IMR-90 (cell line): ENCODE data around the gene F5. TPM values are rescaled to one million over a fixed set of nuclear protein-coding genes. Genes with fewer than 3 reads are reported as not detected.

Experiments used
- ATAC-seq: fragments of 200-7000 bp; cut with Tn5 transposase; 2 replicates; pipeline ENCODE4 v1.9.1; 2020; ENCODE audit warnings: low read depth, mild to moderate bottlenecking, moderate library complexity
- BruUV-seq: library from RNA; stranded (reverse); fragments of 400-500 nt; replicated peaks from 2 replicates; lab custom pipeline; 2021; lab: Mats Ljungman, UMichigan
- CTCF ChIA-PET: fragments of 300-600 bp; formaldehyde crosslinking; extraction: SDS; loops from one replicate; lab custom pipeline; 2021; ENCODE audit warnings: antibody characterized with exemption; lab: Yijun Ruan, JAX
- POLR2A ChIA-PET: fragments of 300-600 bp; sonication (Branson Sonifier 250); formaldehyde crosslinking; loops from one replicate; lab custom pipeline; 2022; ENCODE audit warnings: antibody characterized with exemption; ENCODE audit not compliant: unreplicated experiment; lab: Charles Lee
- DNase-seq: peaks from one replicate; pipeline ENCODE4 v3.0.0; 2013
- H2AFZ ChIP-seq: replicated peaks from 2 replicates; pipeline ENCODE3; 2013; ENCODE audit warnings: low read length, mild to moderate bottlenecking; ENCODE audit not compliant: poor library complexity
- H2AK5ac ChIP-seq: 2 replicates; pipeline ENCODE4 v1.6.1; 2013; ENCODE audit warnings: low read depth, low read length, inconsistent platforms
- H2AK9ac ChIP-seq: replicated peaks from 2 replicates; pipeline ENCODE3; 2013; ENCODE audit warnings: mild to moderate bottlenecking, low read depth, low read length, moderate library complexity; ENCODE audit not compliant: poor library complexity
- H2BK120ac ChIP-seq: 2 replicates; pipeline ENCODE4 v1.6.1; 2013; ENCODE audit warnings: low read depth, low read length, inconsistent platforms
- H2BK15ac ChIP-seq: 3 replicates; pipeline ENCODE4 v1.6.1; 2013; ENCODE audit warnings: low read depth, low read length, inconsistent platforms
- H2BK20ac ChIP-seq: 2 replicates; pipeline ENCODE4 v1.6.1; 2013; ENCODE audit warnings: low read depth, mild to moderate bottlenecking, inconsistent platforms, low read length, moderate library complexity
- H2BK5ac ChIP-seq: 2 replicates; pipeline ENCODE4 v1.6.1; 2013; ENCODE audit warnings: mild to moderate bottlenecking, low read depth, low read length, inconsistent platforms; ENCODE audit not compliant: poor library complexity, severe bottlenecking
- H3K14ac ChIP-seq: replicated peaks from 2 replicates; pipeline ENCODE4 v1.6.1; 2013; ENCODE audit warnings: low read depth, low read length, inconsistent platforms
- H3K18ac ChIP-seq: 2 replicates; pipeline ENCODE4 v1.6.1; 2013; ENCODE audit warnings: low read depth, low read length, control low read depth
- H3K23ac ChIP-seq: 2 replicates; pipeline ENCODE4 v1.6.1; 2013; ENCODE audit warnings: low read depth, low read length, inconsistent platforms
- H3K27ac ChIP-seq: 2 replicates; pipeline ENCODE4 v1.5.1; 2013; ENCODE audit warnings: mild to moderate bottlenecking, control low read depth, low read length; ENCODE audit not compliant: insufficient read depth
- H3K27me3 ChIP-seq: 2 replicates; pipeline ENCODE4 v1.6.1; 2013; ENCODE audit warnings: low read length; ENCODE audit not compliant: control insufficient read depth, insufficient read depth
- H3K36me3 ChIP-seq: 2 replicates; pipeline ENCODE4 v1.6.1; 2013; ENCODE audit warnings: low read length, mixed read lengths; ENCODE audit not compliant: control insufficient read depth, insufficient read depth
- H3K4ac ChIP-seq: 2 replicates; pipeline ENCODE4 v1.6.1; 2013; ENCODE audit warnings: low read depth, low read length, inconsistent platforms
- H3K4me1 ChIP-seq: 2 replicates; pipeline ENCODE4 v1.6.1; 2013; ENCODE audit warnings: low read length, mixed read lengths; ENCODE audit not compliant: control insufficient read depth, insufficient read depth
- H3K4me2 ChIP-seq: 2 replicates; pipeline ENCODE4 v1.6.1; 2013; ENCODE audit warnings: low read depth, mild to moderate bottlenecking, control low read depth, low read length, moderate library complexity
- H3K4me3 ChIP-seq: 2 replicates; pipeline ENCODE4 v1.5.1; 2013; ENCODE audit warnings: low read depth, mild to moderate bottlenecking, control low read depth, low read length, moderate library complexity; ENCODE audit not compliant: insufficient read depth
- H3K56ac ChIP-seq: 2 replicates; pipeline ENCODE4 v1.6.1; 2013; ENCODE audit warnings: low read length, inconsistent platforms; ENCODE audit not compliant: insufficient read depth; ENCODE audit errors: extremely low read depth
- H3K79me1 ChIP-seq, 2 experiments: 2 replicates each; pipeline ENCODE4 v1.6.1; 2013; ENCODE audit warnings: low read length in 2 of 2, inconsistent platforms in 1 of 2, low read depth in 1 of 2
- H3K9ac ChIP-seq: 2 replicates; pipeline ENCODE4 v1.6.1; 2013; ENCODE audit warnings: low read depth, low read length, control low read depth
- H3K9me1 ChIP-seq: 2 replicates; pipeline ENCODE4 v1.6.1; 2013; ENCODE audit warnings: low read length, inconsistent platforms; ENCODE audit not compliant: insufficient read depth
- H3K9me3 ChIP-seq: 2 replicates; pipeline ENCODE4 v1.6.1; 2013; ENCODE audit warnings: low read length; ENCODE audit not compliant: control insufficient read depth, insufficient read depth
- H4K20me1 ChIP-seq: 2 replicates; pipeline ENCODE4 v1.6.1; 2013; ENCODE audit warnings: low read length, inconsistent platforms; ENCODE audit not compliant: insufficient read depth
- H4K5ac ChIP-seq: 2 replicates; pipeline ENCODE4 v1.6.1; 2013; ENCODE audit warnings: mild to moderate bottlenecking, low read depth, low read length, control low read depth
- H4K8ac ChIP-seq, 2 experiments: 2 replicates each; pipeline ENCODE4 v1.6.1; 2013; ENCODE audit warnings: low read depth in 2 of 2, low read length in 2 of 2, control low read depth in 1 of 2, inconsistent platforms in 1 of 2
- H4K91ac ChIP-seq: 2 replicates; pipeline ENCODE4 v1.6.1; 2013; ENCODE audit warnings: low read depth, low read length, inconsistent platforms; ENCODE audit not compliant: insufficient read depth
- CEBPB ChIP-seq: IDR thresholded peaks from 2 replicates; pipeline ENCODE4 v1.6.1; 2012; ENCODE audit warnings: low read depth, low read length, improper control_type of control experiment
- CTCF ChIP-seq: conservative IDR thresholded peaks from 2 replicates; pipeline ENCODE4 v1.5.1; 2012; ENCODE audit warnings: mild to moderate bottlenecking, low read depth, low read length, improper control_type of control experiment
- ELK1 ChIP-seq: fragments of 150-350 bp; IDR thresholded peaks from 2 replicates; pipeline ENCODE4 v1.6.1; 2016; ENCODE audit warnings: low read depth, mild to moderate bottlenecking, low read length, moderate library complexity, borderline replicate concordance
- FOS ChIP-seq: fragments of 150-350 bp; IDR thresholded peaks from 2 replicates; pipeline ENCODE4 v1.6.1; 2016; ENCODE audit warnings: low read depth, low read length
- MAFK ChIP-seq: IDR thresholded peaks from 2 replicates; pipeline ENCODE4 v1.6.1; 2012; ENCODE audit warnings: low read depth, low read length, improper control_type of control experiment
- MAZ ChIP-seq: IDR thresholded peaks from 2 replicates; pipeline ENCODE4 v1.6.1; 2012; ENCODE audit warnings: low read depth, mild to moderate bottlenecking, low read length, improper control_type of control experiment, moderate library complexity, borderline replicate concordance
- MXI1 ChIP-seq: IDR thresholded peaks from 2 replicates; pipeline ENCODE4 v1.6.1; 2012; ENCODE audit warnings: low read depth, mild to moderate bottlenecking, low read length, moderate library complexity, borderline replicate concordance
- NFE2L2 ChIP-seq: fragments of 150-350 bp; IDR thresholded peaks from 2 replicates; pipeline ENCODE4 v1.6.1; 2016; ENCODE audit warnings: low read depth, mild to moderate bottlenecking, low read length
- POLR2A ChIP-seq: IDR thresholded peaks from 2 replicates; pipeline ENCODE4 v1.6.1; 2012; ENCODE audit warnings: mild to moderate bottlenecking, low read depth, low read length
- RAD21 ChIP-seq: IDR thresholded peaks from 2 replicates; pipeline ENCODE4 v1.6.1; 2012; ENCODE audit warnings: low read length, improper control_type of control experiment
- RCOR1 ChIP-seq: IDR thresholded peaks from 2 replicates; pipeline ENCODE4 v1.6.1; 2012; ENCODE audit warnings: mild to moderate bottlenecking, low read length, improper control_type of control experiment; ENCODE audit not compliant: insufficient replicate concordance
- RFX5 ChIP-seq: IDR thresholded peaks from 2 replicates; pipeline ENCODE4 v1.8.0; 2012; ENCODE audit warnings: low read depth, mild to moderate bottlenecking, low read length, moderate library complexity
- USF2 ChIP-seq: fragments of 150-350 bp; IDR thresholded peaks from 2 replicates; pipeline ENCODE4 v1.6.1; 2017; ENCODE audit warnings: mild to moderate bottlenecking, antibody characterized with exemption, low read length, low read depth
- WGBS, 2 experiments: methylation state at CpG; one replicate each; pipeline versions ENCODE4 v1.1.5 to v1.1.7; 2013; ENCODE audit warnings: missing lambda C conversion rate in 2 of 2; ENCODE audit not compliant: insufficient read length in 1 of 2; ENCODE audit errors: extremely low coverage in 2 of 2; 5-methylcytosine and 5-hydroxymethylcytosine counted together
- dilution Hi-C: fragments of 300-500 bp; cut with HindIII; formaldehyde crosslinking; loops from one replicate; pipeline ENCODE4 v1.14.3; 2018; ENCODE audit warnings: low sequenced_read_pairs; ENCODE audit not compliant: unreplicated experiment
- in situ Hi-C: fragments of 300-500 bp; cut with MboI; formaldehyde crosslinking; loops from 3 replicates; pipeline ENCODE4 v1.14.3; 2019; ENCODE audit warnings: low sequenced_read_pairs, inconsistent platforms, mixed read lengths
- intact Hi-C: fragments of 100-400 bp; cut with micrococcal nuclease; formaldehyde crosslinking; loops from 2 replicates; pipeline ENCODE4 v1.10.0; 2022
- polyA plus RNA-seq, 3 experiments: library from polyadenylated mRNA; depleted of rRNA; stranded (reverse); fragments of >200 nt; gene quantifications; 2 replicates each; pipeline ENCODE4 v1.2.3, GENCODE V29; 2012; ENCODE audit warnings: low replicate concordance in 1 of 3
- total RNA-seq: library from RNA; depleted of rRNA; stranded (reverse); fragments of >200 nt; gene quantifications from 2 replicates; pipeline ENCODE4 v1.2.3, GENCODE V29; 2012

Gene F5
- total and polyA plus RNA-seq, 2 of the 4 experiments (the other 2 are of a cell fraction), result not detected

- in situ Hi-C loops, result no loop called here
Observed at GRCh38 chr1:169507413-169507812, 78.9 kb downstream of the F5 start.

More at GRCh38 chr1:169507413-169507812, 78.9 kb downstream of the F5 start:
- Histone ChIP-seq H3K9me3 (no peaks in the 10 kb centered on the region), H3K4me3 (no peak overlapping the region), H4K8ac (no peak overlapping the region), H4K5ac (no peak overlapping the region), H2AFZ (no peak overlapping the region), H3K9me1 (no peaks in the 10 kb centered on the region), H3K27ac (no peak overlapping the region), H3K4me1 (no peaks in the 10 kb centered on the region), H4K91ac (no peak overlapping the region), H2BK15ac (no peak overlapping the region), H3K18ac (no peak overlapping the region), H2BK5ac (no peak overlapping the region), H2BK120ac (no peak overlapping the region), H3K23ac (no peak overlapping the region), H3K4me2 (no peak overlapping the region), H4K20me1 (no peaks in the 10 kb centered on the region), H3K4ac (no peak overlapping the region), H3K79me1 (no peaks in the 10 kb centered on the region), H3K14ac (no peak overlapping the region), H3K56ac (no peak overlapping the region), H2AK5ac (no peak overlapping the region), H3K27me3 (no peaks in the 10 kb centered on the region), H3K36me3 (no peaks in the 10 kb centered on the region), H2BK20ac (no peak overlapping the region), H3K9ac (no peak overlapping the region), H2AK9ac (no peak overlapping the region)
- ChIA-PET CTCF (no interaction called here), POLR2A (no interaction called here)
- dilution Hi-C loops (no loop called here), intact Hi-C loops (no loop called here)
- no peak for TF ChIP-seq MXI1
- TF ChIP-seq RAD21, result no peak
- TF ChIP-seq RFX5, result no peak
- TF ChIP-seq FOS, result no peak
- no peak for TF ChIP-seq MAFK
- TF ChIP-seq ELK1, result no peak
- no peak for TF ChIP-seq USF2
- no peak for TF ChIP-seq CEBPB
- no peak for TF ChIP-seq POLR2A
- no peak for TF ChIP-seq RCOR1
- no peak for TF ChIP-seq NFE2L2
- no peak for TF ChIP-seq MAZ
- TF ChIP-seq CTCF, result no peak
- no TSS peak for BruUV-seq
- no peak for DNase-seq
- WGBS, 2 experiments, result no CpG with 5 or more reads among the region's 2 CpGs
- no peak for ATAC-seq
